ENCODE data around the gene ATP1B3. TPM values are rescaled to one million over a fixed set of nuclear protein-coding genes. Genes with fewer than 3 reads are reported as not detected.

Gene ATP1B3
- total RNA-seq, 2 donors from 2014 or later, result 13.2 to 28.0 TPM

GRCh38 chr3:141863491-141863890 is 13.0 kb upstream of the ATP1B3 start:
- intact Hi-C loops (cut with DNase I), result no loop called here
- 28 to 32% methylated on average over 1 of the region's 1 CpG for WGBS, 2 donors
- no peaks in the 10 kb centered on the region for H3K9me3 ChIP-seq
- H3K4me1 ChIP-seq, result no peaks in the 10 kb centered on the region
- TF ChIP-seq CTCF (IDR thresholded peaks at IDR 0.05) (no peak), POLR2A (IDR thresholded peaks at IDR 0.05) (no peak)
- H3K27ac ChIP-seq, result peak overlapping the region in 1 of 4 donors; percentile 15
- ATAC-seq (no peak), DNase-seq (no peak)
- no peak overlapping the region for H3K4me3 ChIP-seq
- H3K27me3 ChIP-seq, result no peaks in the 10 kb centered on the region
- H3K36me3 ChIP-seq (replicated peaks in 1 of 2; ENCODE audit: insufficient read depth in 1 of 2, low read depth in 2 of 2), result no peaks in the 10 kb centered on the region

- TF ChIP-seq POLR2A (IDR thresholded peaks at IDR 0.05), result no peak
- no peak for TF ChIP-seq CTCF (IDR thresholded peaks at IDR 0.05)
- intact Hi-C loops (cut with DNase I), result no loop called here
- no peak for DNase-seq
- Histone ChIP-seq H3K9me3 (no peaks in the 10 kb centered on the region), H3K27ac (peak overlapping the region in 1 of 4 donors; percentile 15), H3K36me3 (replicated peaks in 1 of 2; ENCODE audit: insufficient read depth in 1 of 2, low read depth in 2 of 2) (no peaks in the 10 kb centered on the region), H3K4me3 (no peak overlapping the region), H3K4me1 (no peaks in the 10 kb centered on the region), H3K27me3 (no peaks in the 10 kb centered on the region)
- 56 to 64% methylated on average over 4 of the region's 4 CpGs for WGBS, 2 donors
- no peak for ATAC-seq
Measured at GRCh38 chr3:141864281-141864970, 12.0 kb upstream of the ATP1B3 start.

- WGBS, 2 donors, result 89% methylated on average over 9 of the region's 9 CpGs
- Histone ChIP-seq H3K9me3 (no peaks in the 10 kb centered on the region), H3K27ac (no peak overlapping the region), H3K36me3 (replicated peaks in 1 of 2; ENCODE audit: insufficient read depth in 1 of 2, low read depth in 2 of 2) (no peaks in the 10 kb centered on the region), H3K4me1 (no peaks in the 10 kb centered on the region), H3K27me3 (no peaks in the 10 kb centered on the region), H3K4me3 (no peak overlapping the region)
- no peak for ATAC-seq
- TF ChIP-seq CTCF (IDR thresholded peaks at IDR 0.05) (no peak), POLR2A (IDR thresholded peaks at IDR 0.05) (no peak)
- intact Hi-C loops (cut with DNase I), result no loop called here
- DNase-seq, result no peak
Measured at GRCh38 chr3:141865101-141865500, 11.3 kb upstream of the ATP1B3 start.

GRCh38 chr3:141870091-141870687 is 6.3 kb upstream of the ATP1B3 start:
- DNase-seq (no peak), ATAC-seq (no peak)
- TF ChIP-seq CTCF (IDR thresholded peaks at IDR 0.05), result no peak
- no peak for TF ChIP-seq POLR2A (IDR thresholded peaks at IDR 0.05)
- WGBS, 2 donors, result 78 to 79% methylated on average over 6 of the region's 6 CpGs
- no peaks in the 10 kb centered on the region for H3K27me3 ChIP-seq
- peaks cover 4% of the 10 kb centered on the region for H3K4me1 ChIP-seq
- no peaks in the 10 kb centered on the region for H3K36me3 ChIP-seq (replicated peaks in 1 of 2; ENCODE audit: insufficient read depth in 1 of 2, low read depth in 2 of 2)
- H3K4me3 ChIP-seq, result no peak overlapping the region
- intact Hi-C loops (cut with DNase I), result no loop called here
- H3K9me3 ChIP-seq, result no peaks in the 10 kb centered on the region
- no peak overlapping the region for H3K27ac ChIP-seq
